Liver (tissue), 3 donors: ENCODE data around the gene EXOC7.

Source experiments
- FOXA1 ChIP-seq: IDR thresholded peaks from 2 replicates; pipeline ENCODE4 v1.6.1; 2016; ENCODE audit warnings: antibody characterized with exemption
- TAF1 ChIP-seq: conservative IDR thresholded peaks from 2 replicates; pipeline ENCODE4 v1.6.1; 2016; ENCODE audit warnings: antibody characterized with exemption, mild to moderate bottlenecking
- TF ChIP-seq, protein P1 (sequence below): fragments of 150-350 bp; IDR thresholded peaks from 2 replicates; pipeline ENCODE4 v1.5.1; 2017; ENCODE audit warnings: improper control_type of control experiment, low read depth, low read length; ENCODE audit not compliant: missing input control
- TF ChIP-seq, protein P2 (sequence below): IDR thresholded peaks from 2 replicates; pipeline ENCODE4 v1.6.1; 2016; ENCODE audit warnings: antibody characterized with exemption
- TF ChIP-seq, protein P3 (sequence below): IDR thresholded peaks from 2 replicates; pipeline ENCODE4 v1.6.1; 2016; ENCODE audit warnings: antibody characterized with exemption, mild to moderate bottlenecking
- donor health status: healthy.
- donor health status: healthy.

DNA sequence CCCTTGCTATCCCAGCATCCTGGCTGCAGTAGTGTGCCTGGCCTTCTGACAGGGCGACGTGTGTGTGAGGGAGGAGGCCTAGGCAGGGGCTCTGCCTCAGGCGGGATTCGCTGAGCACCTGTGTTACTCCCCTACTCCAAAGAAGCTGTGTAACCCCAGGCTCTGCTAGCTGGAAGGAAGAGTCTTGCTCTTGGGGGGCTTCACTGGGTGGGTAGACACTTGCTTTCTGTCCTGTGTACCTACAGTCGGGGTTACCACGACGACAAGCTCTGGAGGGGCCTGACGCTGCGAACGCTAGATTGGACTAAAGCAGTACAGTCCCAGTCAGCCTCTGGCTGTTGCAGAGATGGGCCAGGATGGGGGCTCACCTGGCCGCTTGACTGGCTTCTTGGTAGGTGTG is 9.5 kb downstream of the EXOC7 start:
- TF ChIP-seq, protein P1, sequence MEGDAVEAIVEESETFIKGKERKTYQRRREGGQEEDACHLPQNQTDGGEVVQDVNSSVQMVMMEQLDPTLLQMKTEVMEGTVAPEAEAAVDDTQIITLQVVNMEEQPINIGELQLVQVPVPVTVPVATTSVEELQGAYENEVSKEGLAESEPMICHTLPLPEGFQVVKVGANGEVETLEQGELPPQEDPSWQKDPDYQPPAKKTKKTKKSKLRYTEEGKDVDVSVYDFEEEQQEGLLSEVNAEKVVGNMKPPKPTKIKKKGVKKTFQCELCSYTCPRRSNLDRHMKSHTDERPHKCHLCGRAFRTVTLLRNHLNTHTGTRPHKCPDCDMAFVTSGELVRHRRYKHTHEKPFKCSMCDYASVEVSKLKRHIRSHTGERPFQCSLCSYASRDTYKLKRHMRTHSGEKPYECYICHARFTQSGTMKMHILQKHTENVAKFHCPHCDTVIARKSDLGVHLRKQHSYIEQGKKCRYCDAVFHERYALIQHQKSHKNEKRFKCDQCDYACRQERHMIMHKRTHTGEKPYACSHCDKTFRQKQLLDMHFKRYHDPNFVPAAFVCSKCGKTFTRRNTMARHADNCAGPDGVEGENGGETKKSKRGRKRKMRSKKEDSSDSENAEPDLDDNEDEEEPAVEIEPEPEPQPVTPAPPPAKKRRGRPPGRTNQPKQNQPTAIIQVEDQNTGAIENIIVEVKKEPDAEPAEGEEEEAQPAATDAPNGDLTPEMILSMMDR, result no peak
- TF ChIP-seq, protein P2, sequence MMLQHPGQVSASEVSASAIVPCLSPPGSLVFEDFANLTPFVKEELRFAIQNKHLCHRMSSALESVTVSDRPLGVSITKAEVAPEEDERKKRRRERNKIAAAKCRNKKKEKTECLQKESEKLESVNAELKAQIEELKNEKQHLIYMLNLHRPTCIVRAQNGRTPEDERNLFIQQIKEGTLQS, result no peak
- TF ChIP-seq TAF1 (no peak), FOXA1 (no peak)
- TF ChIP-seq, protein P3, sequence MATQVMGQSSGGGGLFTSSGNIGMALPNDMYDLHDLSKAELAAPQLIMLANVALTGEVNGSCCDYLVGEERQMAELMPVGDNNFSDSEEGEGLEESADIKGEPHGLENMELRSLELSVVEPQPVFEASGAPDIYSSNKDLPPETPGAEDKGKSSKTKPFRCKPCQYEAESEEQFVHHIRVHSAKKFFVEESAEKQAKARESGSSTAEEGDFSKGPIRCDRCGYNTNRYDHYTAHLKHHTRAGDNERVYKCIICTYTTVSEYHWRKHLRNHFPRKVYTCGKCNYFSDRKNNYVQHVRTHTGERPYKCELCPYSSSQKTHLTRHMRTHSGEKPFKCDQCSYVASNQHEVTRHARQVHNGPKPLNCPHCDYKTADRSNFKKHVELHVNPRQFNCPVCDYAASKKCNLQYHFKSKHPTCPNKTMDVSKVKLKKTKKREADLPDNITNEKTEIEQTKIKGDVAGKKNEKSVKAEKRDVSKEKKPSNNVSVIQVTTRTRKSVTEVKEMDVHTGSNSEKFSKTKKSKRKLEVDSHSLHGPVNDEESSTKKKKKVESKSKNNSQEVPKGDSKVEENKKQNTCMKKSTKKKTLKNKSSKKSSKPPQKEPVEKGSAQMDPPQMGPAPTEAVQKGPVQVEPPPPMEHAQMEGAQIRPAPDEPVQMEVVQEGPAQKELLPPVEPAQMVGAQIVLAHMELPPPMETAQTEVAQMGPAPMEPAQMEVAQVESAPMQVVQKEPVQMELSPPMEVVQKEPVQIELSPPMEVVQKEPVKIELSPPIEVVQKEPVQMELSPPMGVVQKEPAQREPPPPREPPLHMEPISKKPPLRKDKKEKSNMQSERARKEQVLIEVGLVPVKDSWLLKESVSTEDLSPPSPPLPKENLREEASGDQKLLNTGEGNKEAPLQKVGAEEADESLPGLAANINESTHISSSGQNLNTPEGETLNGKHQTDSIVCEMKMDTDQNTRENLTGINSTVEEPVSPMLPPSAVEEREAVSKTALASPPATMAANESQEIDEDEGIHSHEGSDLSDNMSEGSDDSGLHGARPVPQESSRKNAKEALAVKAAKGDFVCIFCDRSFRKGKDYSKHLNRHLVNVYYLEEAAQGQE, result no peak
